GM18517 (cell line): ENCODE measurements around the gene VLDLR.

ENCODE experiments used
- ATAC-seq: cut with Tn5 transposase; IDR thresholded peaks from one replicate; pipeline ENCODE4 v1.9.1; 2021; ENCODE audit warnings: mild to moderate bottlenecking, moderate library complexity; ENCODE audit not compliant: unreplicated experiment

VLDLR gene

DNA sequence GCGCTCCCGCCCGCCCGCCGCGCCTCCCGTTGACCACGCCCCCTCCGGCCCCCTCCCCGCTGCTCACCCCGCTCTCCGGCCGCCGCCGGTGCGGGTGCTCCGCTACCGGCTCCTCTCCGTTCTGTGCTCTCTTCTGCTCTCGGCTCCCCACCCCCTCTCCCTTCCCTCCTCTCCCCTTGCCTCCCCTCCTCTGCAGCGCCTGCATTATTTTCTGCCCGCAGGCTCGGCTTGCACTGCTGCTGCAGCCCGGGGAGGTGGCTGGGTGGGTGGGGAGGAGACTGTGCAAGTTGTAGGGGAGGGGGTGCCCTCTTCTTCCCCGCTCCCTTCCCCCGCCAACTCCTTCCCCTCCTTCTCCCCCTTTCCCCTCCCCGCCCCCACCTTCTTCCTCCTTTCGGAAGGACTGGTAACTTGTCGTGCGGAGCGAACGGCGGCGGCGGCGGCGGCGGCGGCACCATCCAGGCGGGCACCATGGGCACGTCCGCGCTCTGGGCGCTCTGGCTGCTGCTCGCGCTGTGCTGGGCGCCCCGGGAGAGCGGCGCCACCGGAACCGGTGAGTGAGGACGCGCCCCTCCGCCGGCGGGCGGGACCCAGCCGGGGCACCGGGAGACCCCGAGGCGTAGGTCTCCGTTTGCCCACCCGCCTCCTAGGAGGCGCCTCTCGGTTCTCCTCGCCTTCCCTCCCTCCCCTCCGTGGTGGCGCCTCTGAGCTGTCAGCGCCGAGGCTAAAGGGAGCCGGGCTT is at the start of gene VLDLR:
VLDLR (plus strand) TSS at position 66 of the 739 bp plus-strand sequence; CDS start at position 469, 403 bp downstream.
- peak; percentile 27 for ATAC-seq

DNA sequence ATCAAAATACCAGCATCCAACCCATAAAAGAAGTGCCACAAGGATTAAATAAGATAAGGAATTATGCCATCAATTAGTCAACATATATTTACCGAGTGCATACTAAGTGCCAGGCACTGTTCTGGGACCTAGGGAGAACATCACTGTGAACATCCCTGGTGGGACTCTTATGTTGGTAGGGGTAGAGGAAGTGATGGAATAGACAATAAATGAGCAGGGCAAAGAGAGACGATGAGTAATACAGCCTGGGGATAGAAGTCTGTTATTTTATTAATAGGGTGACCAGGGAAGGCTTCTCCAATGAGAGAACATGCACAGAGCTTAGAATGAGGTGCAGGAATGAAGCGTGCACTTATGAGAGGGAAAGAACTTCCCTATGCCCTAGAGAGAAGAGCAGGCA is 47.4 kb upstream of the VLDLR start:
- no peak for ATAC-seq

DNA sequence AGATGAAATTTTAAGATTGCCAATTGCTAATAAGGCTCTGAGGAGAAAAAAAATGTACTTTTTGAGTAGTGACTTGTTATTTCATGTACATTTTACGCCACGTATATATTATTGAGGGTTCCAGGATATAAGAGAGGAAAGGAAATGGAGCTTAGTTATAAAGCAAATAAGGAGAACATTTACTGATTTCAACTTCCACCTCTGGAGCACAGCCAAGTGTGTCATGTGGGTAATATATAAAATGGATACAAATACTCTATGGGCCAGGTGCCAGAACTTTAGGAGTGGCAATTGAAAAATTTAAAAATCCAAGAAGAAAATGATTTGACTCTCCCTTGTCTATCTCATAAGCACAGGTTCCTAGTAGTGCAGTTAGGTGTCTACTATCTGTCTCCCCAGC is 45.0 kb upstream of the VLDLR start:
- ATAC-seq, result no peak

DNA sequence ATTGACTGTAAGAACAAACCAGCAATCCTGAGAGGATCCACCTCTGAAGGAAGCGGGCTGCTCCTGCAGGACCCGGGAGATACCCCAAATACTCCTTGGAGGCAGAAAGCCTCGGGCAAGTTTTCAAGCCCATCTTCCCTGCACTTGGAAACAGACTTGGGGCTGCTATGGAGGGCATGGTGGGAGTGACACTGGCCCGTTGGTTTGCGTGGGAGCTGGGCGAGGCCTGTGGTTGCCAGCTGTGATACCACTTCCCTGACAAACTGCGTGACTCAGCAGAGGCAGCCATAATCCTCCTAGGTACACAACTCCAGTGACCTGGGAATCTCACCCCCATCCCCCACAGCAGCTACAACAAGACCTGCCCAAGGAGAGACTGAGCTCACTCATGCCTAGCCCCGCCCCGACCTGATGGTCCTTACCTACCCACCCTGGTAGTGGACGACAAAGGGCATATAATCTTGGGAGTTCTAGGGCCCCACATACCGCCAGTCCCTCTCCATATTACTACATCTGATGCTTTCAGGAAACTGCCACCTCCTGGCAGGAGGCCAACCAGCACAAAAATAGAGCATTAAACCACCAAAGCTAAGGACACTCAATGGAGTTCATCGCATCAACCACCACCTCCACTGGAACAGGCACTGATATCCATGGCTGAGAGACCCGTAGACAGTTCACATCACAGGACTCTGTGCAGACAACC is 38.1 kb upstream of the VLDLR start:
- no peak for ATAC-seq

DNA sequence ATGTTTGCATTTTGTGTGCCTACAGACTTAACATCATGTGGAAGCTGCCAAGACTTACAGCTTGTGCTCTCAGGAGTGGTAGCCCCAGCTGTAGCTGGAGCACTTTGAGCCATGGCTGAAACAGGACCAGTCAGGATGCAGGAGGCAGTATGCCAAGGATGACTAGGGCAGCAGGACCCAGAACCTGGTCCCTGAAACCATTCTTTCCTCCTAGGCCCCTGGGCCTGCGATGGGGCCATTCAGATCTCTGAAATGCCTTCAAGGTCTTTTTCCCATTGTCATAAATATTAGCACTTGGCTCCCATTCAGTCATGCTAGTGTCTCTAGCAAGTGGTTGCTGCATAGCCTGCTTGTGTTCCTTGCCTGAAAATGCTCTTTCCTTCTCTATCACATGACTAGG is 29.6 kb upstream of the VLDLR start:
- ATAC-seq, result no peak

DNA sequence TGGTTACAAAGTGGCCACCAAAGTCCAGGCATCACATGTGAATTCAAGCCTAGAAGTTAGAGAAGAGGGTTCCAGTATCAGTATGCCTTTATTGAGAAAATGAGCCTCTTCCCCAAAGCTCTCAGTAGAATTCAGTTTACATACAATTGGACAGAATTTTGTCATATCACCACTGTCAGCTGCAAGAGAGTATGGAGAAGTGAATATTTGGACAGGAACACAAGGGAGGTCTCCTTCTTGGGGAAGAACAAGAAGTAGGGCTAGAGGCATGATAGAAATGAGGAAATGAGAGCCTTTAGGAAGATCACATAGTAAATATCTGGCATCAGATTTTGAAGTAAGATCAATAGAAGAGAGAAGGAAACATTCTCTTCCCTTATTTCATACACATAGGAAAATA is 27.8 kb upstream of the VLDLR start:
- no peak for ATAC-seq

DNA sequence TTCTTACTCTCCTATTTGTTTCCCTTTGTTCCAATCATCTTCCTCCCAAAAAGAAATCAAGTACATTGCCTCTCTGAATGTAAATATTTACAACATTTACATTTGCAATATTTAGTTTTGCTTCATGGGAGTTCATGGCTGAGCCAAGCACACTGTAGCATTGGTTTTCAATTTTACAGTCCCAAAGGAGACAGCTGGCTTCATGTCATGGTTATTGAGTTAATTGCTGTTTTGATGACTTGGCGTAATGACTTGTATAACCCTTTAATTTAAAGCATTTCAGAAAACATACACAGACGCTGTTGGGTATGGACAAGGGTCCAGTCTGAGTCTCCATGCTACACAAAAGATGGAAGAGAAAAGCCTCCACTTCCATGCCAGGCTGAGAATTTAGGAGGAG is 25.6 kb upstream of the VLDLR start:
- ATAC-seq, result no peak

DNA sequence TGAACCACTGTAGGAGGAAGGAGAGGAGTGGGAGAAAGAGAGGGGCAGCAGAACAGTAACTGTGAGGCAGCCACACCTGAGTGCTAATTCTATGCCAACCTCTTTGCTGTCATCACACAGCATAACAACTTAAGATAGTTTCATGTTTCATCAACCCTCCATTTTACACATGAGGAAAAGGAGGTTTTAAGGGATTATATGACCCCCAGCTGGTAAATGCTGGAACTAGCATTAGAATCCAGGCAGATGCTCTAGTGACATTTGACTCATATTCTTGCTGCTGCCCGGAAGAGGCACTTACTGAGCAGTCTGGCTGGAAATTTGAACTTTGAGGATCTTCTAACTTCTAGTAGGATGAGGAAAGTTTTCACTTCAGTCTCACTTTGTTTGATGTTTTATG is 24.1 kb upstream of the VLDLR start:
- ATAC-seq, result no peak

DNA sequence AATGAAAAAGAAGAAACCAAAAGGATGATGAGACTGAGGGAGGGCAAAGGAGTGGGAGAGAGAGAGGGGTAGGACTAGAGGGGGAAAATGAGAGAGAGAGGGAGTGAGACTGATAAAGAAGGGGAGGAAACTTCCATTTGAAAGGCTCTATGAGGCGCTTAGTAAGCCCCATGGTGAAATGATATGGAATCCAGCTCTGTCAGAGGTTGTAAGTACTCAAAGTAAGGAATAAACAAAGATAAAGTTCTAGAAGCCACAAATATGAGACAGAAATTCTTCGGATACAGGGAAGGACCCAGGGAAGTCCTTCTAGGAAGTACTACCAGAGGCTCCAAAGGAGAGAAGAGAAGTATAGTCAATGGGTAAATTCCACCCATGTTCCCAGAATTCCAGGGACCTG is 21.7 kb upstream of the VLDLR start:
- ATAC-seq, result no peak

DNA sequence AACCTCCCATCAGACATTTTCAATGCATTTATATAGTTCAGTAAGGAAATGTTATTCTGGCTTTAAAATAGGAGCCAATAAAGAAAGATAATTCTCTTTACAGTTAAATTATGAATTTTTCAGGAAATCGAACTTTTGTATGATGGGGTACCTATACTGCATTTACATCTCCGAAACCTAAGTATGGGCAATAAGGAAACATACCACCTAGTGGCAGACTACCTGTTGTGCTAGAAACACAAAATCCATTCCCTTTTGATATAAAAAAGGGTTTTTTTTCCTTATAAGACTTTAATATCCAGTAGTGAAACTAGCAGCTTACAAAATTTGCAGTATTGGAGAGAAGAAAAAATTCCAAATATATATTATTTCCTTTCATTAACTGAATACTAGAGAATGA is 21.3 kb upstream of the VLDLR start:
- no peak for ATAC-seq

DNA sequence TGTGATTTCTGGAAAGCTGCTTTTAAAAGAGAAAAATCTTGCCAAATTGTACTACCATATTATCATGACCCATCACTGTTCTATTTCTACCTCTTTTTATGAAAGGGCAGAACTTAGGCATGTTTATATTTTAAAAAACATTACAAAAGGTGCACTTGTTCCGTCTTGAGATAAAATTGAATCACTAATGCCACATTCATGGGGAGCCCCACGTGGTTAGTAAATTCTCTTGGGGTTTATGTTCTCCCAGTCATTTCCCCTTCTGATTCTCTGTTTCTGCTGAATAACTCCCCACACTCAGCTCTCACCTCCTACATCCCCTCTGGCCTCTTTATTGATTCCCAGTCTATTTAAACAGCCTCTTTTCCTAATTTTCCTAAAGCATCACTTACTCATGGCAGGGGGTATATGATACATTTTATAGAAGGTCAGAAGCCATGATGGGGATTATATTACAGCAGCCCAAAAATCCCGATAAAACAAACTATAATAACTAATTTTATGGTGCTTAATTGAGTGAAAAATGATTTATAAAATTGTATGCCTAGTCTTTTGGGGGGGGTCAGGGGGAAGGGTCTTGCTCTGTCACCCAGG is 19.7 kb upstream of the VLDLR start:
- ATAC-seq, result no peak

DNA sequence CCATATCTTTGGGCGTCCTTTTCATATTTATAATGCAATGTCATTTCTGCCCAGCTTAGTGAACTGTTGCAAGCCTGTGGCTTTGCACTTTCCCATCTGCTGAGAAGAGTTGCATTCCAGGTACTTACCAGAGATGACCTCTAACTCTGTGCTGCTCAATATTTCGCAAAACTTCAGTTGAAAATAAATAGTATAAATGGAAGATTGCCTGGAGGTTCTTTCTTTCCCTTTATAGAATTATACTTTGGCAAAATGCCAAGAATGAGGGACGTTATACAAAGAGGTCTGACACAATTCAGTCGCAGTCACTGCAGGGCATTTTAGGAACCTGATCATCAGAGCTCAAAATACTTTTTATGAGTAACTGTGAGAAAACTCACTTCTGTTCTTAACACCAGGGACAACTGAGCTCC is 18.9 kb upstream of the VLDLR start:
- no peak for ATAC-seq

DNA sequence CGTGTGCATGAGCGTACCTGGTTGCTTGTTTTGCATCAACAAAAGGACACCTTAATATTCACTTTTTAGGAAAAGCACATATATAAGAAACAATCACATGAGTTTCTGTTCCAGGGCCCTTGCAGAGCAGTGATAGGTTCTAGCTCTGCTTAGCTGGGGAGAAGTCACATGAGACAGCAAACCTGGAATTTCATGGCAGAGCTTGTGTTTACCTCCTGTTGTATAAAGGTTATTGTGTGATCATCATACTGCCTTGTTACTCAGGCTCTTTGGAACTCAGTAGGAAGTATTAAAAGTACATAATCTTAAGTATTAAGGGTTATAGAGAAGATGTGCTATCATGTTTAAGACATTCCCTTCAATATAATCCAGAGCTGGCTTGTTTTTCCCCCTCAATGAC is 18.0 kb upstream of the VLDLR start:
- no peak for ATAC-seq

DNA sequence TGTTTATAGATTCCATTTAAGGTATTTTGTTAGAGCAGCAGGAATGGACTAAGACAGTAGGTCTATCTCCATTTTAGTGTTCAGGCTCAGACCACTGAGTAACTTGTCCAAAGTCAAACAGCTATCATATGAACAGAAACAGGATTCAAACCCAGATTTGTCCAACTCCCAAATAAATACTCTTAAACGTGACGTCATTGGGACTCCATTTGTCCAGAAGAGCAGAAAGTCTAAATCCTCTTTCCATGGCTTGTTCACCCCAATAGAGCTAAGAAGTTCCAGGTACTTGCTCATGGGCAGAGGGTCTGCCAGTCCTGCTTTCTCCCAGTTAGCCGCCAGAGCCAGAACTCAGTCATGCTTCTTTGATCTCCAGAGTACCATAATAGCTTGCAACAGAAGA is 16.3 kb upstream of the VLDLR start:
- no peak for ATAC-seq

DNA sequence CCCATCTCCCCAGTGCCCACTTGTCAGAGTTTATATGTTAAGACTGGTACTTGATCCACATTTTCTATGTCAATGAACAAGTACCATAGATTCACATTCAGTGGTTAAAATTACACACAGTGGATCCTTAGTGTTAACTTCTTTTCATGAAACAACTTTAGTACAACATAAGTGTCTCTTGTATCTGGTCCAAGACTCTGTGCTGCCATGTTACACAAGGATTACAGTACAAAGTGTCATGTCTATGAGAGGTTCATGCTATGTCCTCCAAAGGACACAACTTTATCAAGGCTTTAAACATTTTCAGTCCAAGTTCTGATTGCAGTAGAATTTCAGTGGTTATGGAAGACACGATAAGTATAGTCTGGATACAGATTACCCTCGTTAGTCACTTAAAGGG is 13.3 kb upstream of the VLDLR start:
- no peak for ATAC-seq

DNA sequence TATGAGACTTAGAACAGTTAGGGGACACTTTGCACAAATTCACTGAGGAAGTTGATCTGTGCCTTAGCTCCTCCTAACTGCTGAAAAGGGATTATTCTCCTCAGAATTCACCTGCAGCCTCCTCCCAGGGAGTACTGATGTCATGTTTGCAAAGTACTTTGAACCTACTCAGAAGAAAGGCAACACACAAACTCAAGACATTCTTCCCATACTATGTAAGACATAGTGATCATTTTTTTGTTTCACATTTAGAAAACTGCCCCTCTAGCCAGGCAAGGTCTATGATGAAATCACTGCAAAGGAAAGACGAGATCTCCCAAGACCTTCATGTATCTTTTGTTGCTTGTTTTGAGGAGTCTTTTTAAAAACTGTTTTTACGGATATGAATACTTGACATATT is 10.6 kb upstream of the VLDLR start:
- ATAC-seq, result no peak

DNA sequence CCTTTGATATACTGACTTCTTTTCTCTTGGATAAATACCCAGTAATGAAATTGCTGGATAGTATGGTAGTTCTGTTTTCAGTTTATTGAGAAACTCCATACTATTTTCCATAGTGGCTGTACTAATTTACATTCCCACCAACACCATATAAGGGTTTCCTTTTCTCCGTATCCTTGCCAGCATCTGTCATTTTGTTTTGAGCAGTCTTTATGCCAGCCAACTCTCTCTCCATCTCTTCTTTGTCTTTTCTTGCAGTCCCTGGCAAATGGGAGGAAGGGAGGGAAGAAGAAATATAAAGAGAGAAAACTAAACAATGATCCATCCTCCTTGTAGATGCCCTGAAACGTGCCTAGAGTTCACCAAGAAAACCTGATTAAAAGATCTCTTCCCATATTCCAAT is 9.6 kb upstream of the VLDLR start:
- ATAC-seq, result no peak

DNA sequence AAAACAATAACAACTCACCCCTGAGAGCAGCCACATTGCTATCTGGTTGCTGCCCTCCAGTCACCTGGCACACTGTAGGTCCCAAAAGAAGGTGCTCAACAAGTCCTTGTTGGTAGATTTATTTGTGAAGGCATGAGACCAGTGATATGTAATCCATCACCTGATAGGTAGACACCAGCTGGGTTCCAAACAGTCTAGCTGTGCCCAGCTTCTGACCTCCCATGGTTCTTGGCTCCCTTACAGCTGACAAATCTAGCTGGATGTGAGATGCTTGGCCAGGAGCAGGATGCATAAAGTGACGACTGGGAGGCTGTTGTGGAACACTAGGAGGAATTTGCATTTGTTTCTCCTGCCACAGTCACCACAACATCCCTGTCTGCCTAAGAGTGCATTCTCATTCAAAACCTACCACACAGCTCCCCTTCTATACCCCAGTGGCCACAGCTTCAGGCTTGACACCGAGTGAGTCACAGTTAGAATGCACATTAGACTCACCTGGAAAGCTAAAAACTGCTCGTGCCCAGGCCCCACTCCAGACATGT is 7.8 kb upstream of the VLDLR start:
- ATAC-seq, result no peak

DNA sequence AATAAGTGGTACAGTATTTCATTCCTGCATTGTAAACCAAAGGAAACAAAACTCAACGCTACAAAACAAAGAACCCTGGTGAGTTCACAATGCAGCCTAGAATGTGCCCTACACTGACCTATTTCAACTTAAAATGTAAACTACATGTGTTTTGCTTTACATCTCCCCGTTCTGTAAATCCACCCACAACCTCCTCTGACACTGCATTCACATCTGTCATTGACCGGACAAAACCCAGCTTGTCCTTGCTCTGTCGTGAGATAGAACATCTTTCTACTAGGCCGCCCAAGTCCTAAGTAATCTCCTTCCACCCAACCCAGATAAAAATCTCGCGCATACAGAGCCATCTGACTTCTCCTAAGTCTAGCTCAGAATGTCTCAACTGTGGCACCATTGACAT is 6.1 kb upstream of the VLDLR start:
- ATAC-seq, result no peak

DNA sequence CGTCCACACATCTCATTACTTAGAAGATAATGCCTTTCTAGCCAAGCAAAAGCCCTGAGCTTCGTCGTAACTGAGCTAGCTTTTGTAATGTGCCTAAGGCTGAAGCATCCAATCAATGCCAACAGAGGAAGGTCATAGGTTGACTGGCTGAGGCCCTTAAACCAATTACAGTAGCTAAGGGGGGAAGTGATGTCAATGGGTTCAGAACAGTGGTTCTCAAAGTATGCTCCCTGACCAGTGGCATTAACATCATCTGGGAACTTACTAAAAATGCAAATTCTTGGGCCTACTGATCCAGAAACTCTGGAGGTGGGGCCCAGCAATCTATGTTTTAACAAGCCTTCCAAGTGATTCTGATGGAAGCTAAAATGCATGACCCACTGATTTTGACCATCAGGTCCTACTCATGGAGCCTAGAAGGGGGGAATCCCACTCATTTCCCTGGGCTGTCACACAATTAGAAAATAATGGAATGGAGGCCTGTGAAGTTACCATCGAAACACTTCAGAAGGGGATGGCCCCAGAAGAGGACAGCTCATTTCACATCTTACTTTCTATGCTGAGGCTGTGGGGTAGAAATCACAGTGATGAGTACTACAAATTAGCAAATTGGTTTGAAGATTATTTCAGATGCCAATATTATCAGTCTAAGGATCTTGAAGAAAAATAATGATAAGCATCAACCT is 4.8 kb upstream of the VLDLR start:
- no peak for ATAC-seq

DNA sequence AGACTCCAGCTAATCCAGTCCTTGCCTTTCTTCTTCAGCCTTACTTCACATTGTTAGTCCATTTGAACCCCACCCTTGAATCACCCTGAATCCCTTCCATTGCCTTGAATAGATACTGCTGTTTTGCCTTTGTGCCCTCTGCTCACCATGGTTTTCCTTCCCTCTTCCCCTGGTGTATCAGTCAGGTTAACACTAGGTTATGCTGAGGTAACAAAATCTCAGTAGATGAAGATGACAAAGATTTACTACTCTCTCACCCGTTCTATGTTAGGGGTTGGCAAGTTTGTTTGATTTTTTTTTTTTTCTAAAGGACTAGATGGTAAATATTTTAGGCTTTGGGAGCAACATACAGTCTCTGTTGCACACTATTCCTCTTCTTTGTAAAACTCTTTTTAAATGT is 3.3 kb upstream of the VLDLR start:
- ATAC-seq, result no peak
